Astrocyte (in vitro differentiated cells and primary cell): Measurements from ENCODE around the gene RANBP2.

Experiments used
- EZH2 ChIP-seq: IDR thresholded peaks from 2 replicates; pipeline ENCODE4 v1.6.1; 2012; ENCODE audit warnings: mild to moderate bottlenecking, low read length, inconsistent platforms; ENCODE audit not compliant: insufficient read depth
- TF ChIP-seq, protein P1 (sequence below): IDR thresholded peaks from 2 replicates; pipeline ENCODE4 v1.5.1; 2011; ENCODE audit warnings: low read depth, mild to moderate bottlenecking, inconsistent platforms, low read length, moderate library complexity; ENCODE audit not compliant: insufficient read depth

DNA sequence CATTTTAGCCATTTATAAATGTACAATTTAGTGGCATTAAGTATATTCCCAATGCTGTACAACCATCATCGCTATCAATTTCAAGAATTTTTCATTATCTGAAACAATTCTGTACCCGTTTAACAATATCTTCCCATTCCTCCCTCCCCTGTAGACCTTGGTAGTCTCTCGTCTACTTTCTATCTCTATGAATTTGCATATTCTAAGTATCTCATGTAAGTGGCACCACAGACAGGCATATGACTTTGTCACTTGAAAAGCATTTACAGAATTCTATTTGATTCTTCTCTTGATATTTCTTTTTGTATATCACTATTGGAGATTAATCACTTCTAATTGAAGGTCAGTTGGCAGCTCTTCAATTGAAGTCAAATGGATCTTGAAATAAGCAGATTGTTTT, 115.3 kb downstream of the RANBP2 start:
- TF ChIP-seq, protein P1, sequence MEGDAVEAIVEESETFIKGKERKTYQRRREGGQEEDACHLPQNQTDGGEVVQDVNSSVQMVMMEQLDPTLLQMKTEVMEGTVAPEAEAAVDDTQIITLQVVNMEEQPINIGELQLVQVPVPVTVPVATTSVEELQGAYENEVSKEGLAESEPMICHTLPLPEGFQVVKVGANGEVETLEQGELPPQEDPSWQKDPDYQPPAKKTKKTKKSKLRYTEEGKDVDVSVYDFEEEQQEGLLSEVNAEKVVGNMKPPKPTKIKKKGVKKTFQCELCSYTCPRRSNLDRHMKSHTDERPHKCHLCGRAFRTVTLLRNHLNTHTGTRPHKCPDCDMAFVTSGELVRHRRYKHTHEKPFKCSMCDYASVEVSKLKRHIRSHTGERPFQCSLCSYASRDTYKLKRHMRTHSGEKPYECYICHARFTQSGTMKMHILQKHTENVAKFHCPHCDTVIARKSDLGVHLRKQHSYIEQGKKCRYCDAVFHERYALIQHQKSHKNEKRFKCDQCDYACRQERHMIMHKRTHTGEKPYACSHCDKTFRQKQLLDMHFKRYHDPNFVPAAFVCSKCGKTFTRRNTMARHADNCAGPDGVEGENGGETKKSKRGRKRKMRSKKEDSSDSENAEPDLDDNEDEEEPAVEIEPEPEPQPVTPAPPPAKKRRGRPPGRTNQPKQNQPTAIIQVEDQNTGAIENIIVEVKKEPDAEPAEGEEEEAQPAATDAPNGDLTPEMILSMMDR: no peak
- no peak for TF ChIP-seq EZH2
